GM12872 (cell line): ENCODE results near the gene GOLGA6L2.

Experiments used
- TF ChIP-seq, protein P1 (sequence below): IDR thresholded peaks from 3 replicates; pipeline ENCODE4 v1.5.1; 2011; ENCODE audit warnings: low read depth, mild to moderate bottlenecking, low read length, moderate library complexity; ENCODE audit not compliant: insufficient read depth

Gene GOLGA6L2

DNA sequence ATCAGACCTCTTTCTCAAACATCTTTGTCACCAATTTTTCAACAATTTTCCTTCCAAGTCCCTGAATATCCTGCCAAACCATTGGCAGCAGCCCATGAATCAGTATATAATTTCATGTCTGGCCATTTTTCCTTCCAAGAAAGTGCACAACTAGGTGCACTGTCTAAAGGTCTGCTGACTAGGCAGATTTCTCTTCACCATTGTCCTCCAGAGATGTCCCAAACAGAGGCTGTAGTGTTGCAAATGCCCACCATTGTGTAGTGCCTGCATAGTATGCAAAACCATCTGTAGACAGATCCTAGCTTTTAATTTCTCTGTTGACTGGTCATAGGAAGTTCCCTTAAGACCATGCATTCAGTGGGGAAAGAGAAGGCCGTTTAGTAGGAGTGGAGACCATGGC, 25.0 kb upstream of the GOLGA6L2 start:
- TF ChIP-seq, protein P1, sequence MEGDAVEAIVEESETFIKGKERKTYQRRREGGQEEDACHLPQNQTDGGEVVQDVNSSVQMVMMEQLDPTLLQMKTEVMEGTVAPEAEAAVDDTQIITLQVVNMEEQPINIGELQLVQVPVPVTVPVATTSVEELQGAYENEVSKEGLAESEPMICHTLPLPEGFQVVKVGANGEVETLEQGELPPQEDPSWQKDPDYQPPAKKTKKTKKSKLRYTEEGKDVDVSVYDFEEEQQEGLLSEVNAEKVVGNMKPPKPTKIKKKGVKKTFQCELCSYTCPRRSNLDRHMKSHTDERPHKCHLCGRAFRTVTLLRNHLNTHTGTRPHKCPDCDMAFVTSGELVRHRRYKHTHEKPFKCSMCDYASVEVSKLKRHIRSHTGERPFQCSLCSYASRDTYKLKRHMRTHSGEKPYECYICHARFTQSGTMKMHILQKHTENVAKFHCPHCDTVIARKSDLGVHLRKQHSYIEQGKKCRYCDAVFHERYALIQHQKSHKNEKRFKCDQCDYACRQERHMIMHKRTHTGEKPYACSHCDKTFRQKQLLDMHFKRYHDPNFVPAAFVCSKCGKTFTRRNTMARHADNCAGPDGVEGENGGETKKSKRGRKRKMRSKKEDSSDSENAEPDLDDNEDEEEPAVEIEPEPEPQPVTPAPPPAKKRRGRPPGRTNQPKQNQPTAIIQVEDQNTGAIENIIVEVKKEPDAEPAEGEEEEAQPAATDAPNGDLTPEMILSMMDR: no peak

DNA sequence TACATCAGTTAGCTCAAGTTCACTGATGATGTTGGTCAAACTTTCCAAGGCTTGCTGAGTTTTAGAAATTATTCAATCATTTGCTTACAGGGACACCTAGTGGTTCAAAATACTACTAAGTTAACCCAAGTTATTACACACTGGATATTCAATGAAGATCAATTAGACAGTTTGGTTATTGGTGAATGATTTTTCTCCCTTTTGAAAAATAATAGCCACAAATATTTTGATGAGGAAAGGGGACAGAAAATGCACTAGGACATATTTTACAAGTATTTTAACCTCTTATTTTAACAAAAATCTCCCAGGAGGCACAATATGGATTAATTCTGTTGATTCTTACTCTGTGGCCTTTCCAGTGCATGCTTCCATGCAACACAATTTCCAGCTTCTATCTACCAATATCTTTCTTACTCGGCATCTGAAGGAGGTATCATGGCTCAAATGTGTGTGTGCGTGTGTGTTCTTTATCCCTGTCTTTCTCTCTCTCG, 20.1 kb upstream of the GOLGA6L2 start:
- TF ChIP-seq, protein P1: no peak; the same call in 2 of the 3 replicates

DNA sequence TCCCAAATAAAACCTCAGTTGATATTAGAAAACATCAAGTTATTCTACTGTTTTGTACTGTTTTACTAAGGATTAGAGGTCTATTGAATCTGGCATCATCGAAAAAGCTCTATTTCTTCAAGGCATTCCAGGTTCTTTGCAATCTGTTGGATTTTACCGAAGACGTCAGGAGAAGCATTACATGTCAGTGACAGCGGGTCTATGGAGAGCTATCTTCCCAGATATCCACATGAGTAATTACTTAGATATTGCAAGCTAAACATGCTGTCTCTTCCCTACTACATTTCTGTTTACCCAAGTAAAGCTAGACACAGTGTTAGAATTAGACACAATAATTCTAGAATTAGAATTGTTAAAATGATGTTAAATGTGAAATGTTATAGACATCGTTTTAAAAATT, 10.8 kb upstream of the GOLGA6L2 start:
- TF ChIP-seq, protein P1: no peak

GRCh38 chr15:23446215-23447106, 582 bp downstream of the GOLGA6L2 start:
- TF ChIP-seq, protein P1: no peak

- TF ChIP-seq, protein P1: no peak
These were observed 2.8 kb downstream of the GOLGA6L2 start for GRCh38 chr15:23444269-23444668.

- TF ChIP-seq, protein P1: no peak
These were observed 5.8 kb downstream of the GOLGA6L2 start for GRCh38 chr15:23441204-23441603.

DNA sequence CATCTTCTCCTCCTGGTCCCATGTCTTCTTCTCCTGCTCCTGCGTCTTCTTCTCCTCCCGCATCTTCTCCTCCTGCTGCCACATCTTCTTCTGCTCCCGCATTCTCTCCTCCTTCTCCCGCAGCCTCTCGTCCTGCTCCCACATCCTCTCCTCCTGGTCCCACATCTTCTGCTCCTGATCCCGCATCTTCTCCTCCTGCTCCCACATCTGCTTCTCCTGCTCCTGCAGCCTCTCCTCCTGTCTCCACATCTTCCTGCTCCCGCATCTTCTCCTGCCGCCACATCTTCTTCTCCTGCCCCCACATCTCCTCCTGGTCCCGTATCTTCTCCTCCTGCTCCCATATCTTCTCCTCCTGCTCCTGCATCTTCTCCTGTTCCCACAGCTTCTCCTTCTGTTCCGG, 6.4 kb downstream of the GOLGA6L2 start:
- TF ChIP-seq, protein P1: no peak
